ENCODE results near the gene HEPACAM2. TPM values are rescaled to one million over a fixed set of nuclear protein-coding genes. Genes with fewer than 3 reads are reported as not detected.

Gene HEPACAM2
- not detected for total RNA-seq

DNA sequence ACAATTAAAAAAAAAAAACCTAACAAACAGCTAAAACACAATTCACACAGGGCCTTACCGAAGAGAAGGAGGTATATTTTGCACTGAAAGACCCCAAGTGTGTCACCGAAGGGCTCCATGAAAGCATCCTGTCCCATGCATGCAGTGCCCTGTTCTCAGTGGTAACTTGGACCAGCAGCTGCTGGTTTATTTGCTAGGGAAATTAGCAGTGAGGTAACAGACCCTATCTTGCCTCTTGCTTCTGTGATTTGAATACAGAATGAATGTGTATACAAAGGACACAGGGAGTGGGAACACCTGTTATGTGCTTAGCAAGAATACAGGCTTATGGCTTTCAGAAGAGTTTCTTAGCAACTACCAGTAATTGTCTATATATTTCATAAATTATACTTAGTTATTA lies at the start of gene HEPACAM2:
TSS of gene HEPACAM2 (minus strand) at position 160 of the 400 bp plus-strand sequence.
- no peaks in the 10 kb centered on the region for H3K4me1 ChIP-seq
- H3K27ac ChIP-seq: no peak within 1 kb of the TSS
- intact Hi-C loops (cut with DNase I): loop anchor here (10.0 kb wide), 1 partner anchor 632 kb away; the partner anchor contains the start of gene FAM133B
- H3K36me3 ChIP-seq: no peaks in the 10 kb centered on the region
- TF ChIP-seq CTCF (IDR thresholded peaks at IDR 0.05): no peak
- H3K27me3 ChIP-seq: no peaks in the 10 kb centered on the region
- no peak within 1 kb of the TSS for H3K4me3 ChIP-seq
- no peaks in the 10 kb centered on the region for H3K9me3 ChIP-seq
- DNase-seq (ENCODE audit: low spot score in 2 of 2): no peak

DNA sequence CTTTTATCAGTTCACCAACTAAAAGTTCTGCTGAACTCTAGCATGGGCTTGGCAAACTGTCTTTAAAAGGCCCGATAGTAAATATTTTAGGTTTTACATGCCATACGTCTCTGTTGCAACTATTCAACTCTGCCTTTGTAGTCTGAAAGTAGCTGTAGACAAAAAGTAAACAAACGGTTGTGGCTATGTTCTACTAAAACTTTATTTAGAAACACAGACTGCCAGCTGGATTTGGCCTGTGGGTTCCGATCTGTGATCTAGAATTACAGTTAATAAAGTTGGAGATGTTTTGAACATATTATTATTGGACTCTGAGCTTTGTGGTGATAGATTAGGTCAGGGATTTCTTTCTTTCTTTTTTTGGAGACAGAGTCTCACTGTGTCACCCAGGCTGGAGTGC lies 39.0 kb upstream of the HEPACAM2 start:
- Histone ChIP-seq H3K4me1 (no peaks in the 10 kb centered on the region), H3K9me3 (no peaks in the 10 kb centered on the region), H3K27ac (no peak overlapping the region), H3K36me3 (peaks cover 3 to 5% of the 10 kb centered on the region in 2 donors), H3K27me3 (no peaks in the 10 kb centered on the region), H3K4me3 (no peak overlapping the region)
- no peak for TF ChIP-seq CTCF (IDR thresholded peaks at IDR 0.05)
- intact Hi-C loops (cut with DNase I): no loop called here
- no peak for DNase-seq (ENCODE audit: low spot score in 2 of 2)

- Histone ChIP-seq H3K36me3 (peaks cover 5 to 10% of the 10 kb centered on the region in 2 donors), H3K4me1 (no peaks in the 10 kb centered on the region), H3K4me3 (no peak overlapping the region), H3K27me3 (no peaks in the 10 kb centered on the region), H3K27ac (no peak overlapping the region), H3K9me3 (no peaks in the 10 kb centered on the region)
- no peak for TF ChIP-seq CTCF (IDR thresholded peaks at IDR 0.05)
- intact Hi-C loops (cut with DNase I): no loop called here
- DNase-seq (ENCODE audit: low spot score in 2 of 2): no peak
These were observed 36.3 kb upstream of the HEPACAM2 start for GRCh38 chr7:93262535-93262934.

DNA sequence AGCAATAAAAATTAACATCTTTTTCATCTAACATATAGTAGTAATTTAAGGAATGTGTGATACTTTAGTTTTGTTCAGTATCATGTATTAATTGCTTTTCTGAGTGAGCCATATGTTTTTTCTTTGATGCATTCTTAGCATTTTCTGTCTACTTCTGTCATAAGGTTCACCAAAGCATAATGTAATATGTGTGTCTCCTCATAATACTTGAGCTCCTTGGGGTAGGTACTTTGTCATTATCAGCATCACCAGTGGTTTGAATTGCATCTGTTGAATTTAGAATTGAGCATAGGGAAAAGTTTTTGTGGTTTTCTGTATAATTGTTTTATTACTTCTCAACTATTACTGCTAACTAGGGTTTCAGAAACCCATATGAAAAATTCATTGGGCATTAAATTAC lies 32.4 kb upstream of the HEPACAM2 start:
- TF ChIP-seq CTCF (IDR thresholded peaks at IDR 0.05): no peak
- no peaks in the 10 kb centered on the region for H3K9me3 ChIP-seq
- H3K4me3 ChIP-seq: no peak overlapping the region
- peaks cover 5 to 6% of the 10 kb centered on the region in 2 donors for H3K36me3 ChIP-seq
- no peak overlapping the region for H3K27ac ChIP-seq
- no peaks in the 10 kb centered on the region for H3K4me1 ChIP-seq
- no peaks in the 10 kb centered on the region for H3K27me3 ChIP-seq
- intact Hi-C loops (cut with DNase I): no loop called here
- no peak for DNase-seq (ENCODE audit: low spot score in 2 of 2)

- Histone ChIP-seq H3K9me3 (no peaks in the 10 kb centered on the region), H3K27ac (no peak overlapping the region), H3K4me3 (no peak overlapping the region), H3K4me1 (no peaks in the 10 kb centered on the region), H3K27me3 (no peaks in the 10 kb centered on the region), H3K36me3 (no peaks in the 10 kb centered on the region)
- intact Hi-C loops (cut with DNase I): no loop called here
- DNase-seq (ENCODE audit: low spot score in 2 of 2): no peak
- TF ChIP-seq CTCF (IDR thresholded peaks at IDR 0.05): no peak
These were observed 23.4 kb upstream of the HEPACAM2 start for GRCh38 chr7:93249491-93250148.
